KMS-11 (cell line): ENCODE results near the gene PGM1.

Source experiments
- H2AFZ ChIP-seq: fragments of 200-600 bp; sonication (generic); 2 replicates; pipeline ENCODE4 v1.6.1; 2016; ENCODE audit warnings: antibody characterized with exemption, mixed run types, low read depth
- H3K27ac ChIP-seq: fragments of 200-600 bp; sonication (generic); 2 replicates; pipeline ENCODE4 v1.6.1; 2016; ENCODE audit warnings: mild to moderate bottlenecking, mixed run types
- H3K27me3 ChIP-seq: fragments of 200-600 bp; sonication (generic); 2 replicates; pipeline ENCODE4 v1.6.1; 2017; ENCODE audit warnings: mild to moderate bottlenecking, low read depth, mixed run types, moderate library complexity; ENCODE audit not compliant: insufficient read depth
- H3K36me3 ChIP-seq: fragments of 200-600 bp; sonication (generic); 2 replicates; pipeline ENCODE4 v1.6.1; 2017; ENCODE audit warnings: mild to moderate bottlenecking, mixed run types; ENCODE audit not compliant: insufficient read depth
- H3K4me1 ChIP-seq: fragments of 200-600 bp; sonication (generic); 2 replicates; pipeline ENCODE4 v1.6.1; 2016; ENCODE audit warnings: mild to moderate bottlenecking, low read depth, mixed run types; ENCODE audit not compliant: poor library complexity, severe bottlenecking
- H3K4me2 ChIP-seq: fragments of 200-600 bp; sonication (generic); 2 replicates; pipeline ENCODE4 v1.7.0; 2016; ENCODE audit warnings: mild to moderate bottlenecking, mixed run types
- H3K4me3 ChIP-seq: fragments of 200-600 bp; sonication (generic); IDR thresholded peaks from 2 replicates; pipeline ENCODE4 v1.6.1; 2017; ENCODE audit warnings: low read depth, low read length, mixed read lengths; ENCODE audit not compliant: insufficient read depth
- H3K79me2 ChIP-seq: fragments of 200-600 bp; sonication (generic); 2 replicates; pipeline ENCODE4 v1.6.1; 2016; ENCODE audit warnings: low read depth, mixed run types; ENCODE audit not compliant: insufficient read depth
- H3K9ac ChIP-seq: fragments of 200-600 bp; sonication (generic); 2 replicates; pipeline ENCODE4 v1.6.1; 2016; ENCODE audit warnings: mild to moderate bottlenecking, mixed run types
- H4K20me1 ChIP-seq: fragments of 200-600 bp; sonication (generic); 2 replicates; pipeline ENCODE4 v1.6.1; 2016; ENCODE audit warnings: mild to moderate bottlenecking, mixed run types; ENCODE audit not compliant: insufficient read depth
- CTCF ChIP-seq: fragments of 200-600 bp; sonication (generic); conservative IDR thresholded peaks from 2 replicates; pipeline ENCODE4 v1.6.1; 2017; ENCODE audit warnings: low read depth, mild to moderate bottlenecking, antibody characterized with exemption, low read length, moderate library complexity, mixed read lengths

PGM1 gene

GRCh38 chr1:63634471-63634870, 41.3 kb downstream of the PGM1 start:
- no peak overlapping the region for H3K4me2 ChIP-seq
- no peak overlapping the region for H3K4me3 ChIP-seq
- no peaks in the 10 kb centered on the region for H4K20me1 ChIP-seq
- H2AFZ ChIP-seq = no peak overlapping the region
- H3K9ac ChIP-seq = no peak overlapping the region
- no peak overlapping the region for H3K27ac ChIP-seq
- no peak for TF ChIP-seq CTCF
- peaks cover 13% of the 10 kb centered on the region for H3K4me1 ChIP-seq
- H3K27me3 ChIP-seq = no peaks in the 10 kb centered on the region
- H3K36me3 ChIP-seq = no peaks in the 10 kb centered on the region
- no peaks in the 10 kb centered on the region for H3K79me2 ChIP-seq

- Histone ChIP-seq H3K27me3 (no peaks in the 10 kb centered on the region), H2AFZ (no peak overlapping the region), H3K36me3 (no peaks in the 10 kb centered on the region), H3K4me1 (peaks cover 13% of the 10 kb centered on the region), H3K79me2 (no peaks in the 10 kb centered on the region), H3K27ac (no peak overlapping the region), H3K4me3 (no peak overlapping the region), H4K20me1 (no peaks in the 10 kb centered on the region), H3K9ac (no peak overlapping the region), H3K4me2 (no peak overlapping the region)
- no peak for TF ChIP-seq CTCF
Measured at GRCh38 chr1:63635681-63636080, 42.5 kb downstream of the PGM1 start.

GRCh38 chr1:63636192-63637105, 43.2 kb downstream of the PGM1 start:
- no peaks in the 10 kb centered on the region for H3K27me3 ChIP-seq
- H3K9ac ChIP-seq = no peak overlapping the region
- no peaks in the 10 kb centered on the region for H3K79me2 ChIP-seq
- H3K4me2 ChIP-seq = no peak overlapping the region
- H3K4me3 ChIP-seq = no peak overlapping the region
- no peaks in the 10 kb centered on the region for H4K20me1 ChIP-seq
- no peak overlapping the region for H2AFZ ChIP-seq
- peaks cover 13% of the 10 kb centered on the region for H3K4me1 ChIP-seq
- TF ChIP-seq CTCF = no peak
- H3K27ac ChIP-seq = no peak overlapping the region
- no peaks in the 10 kb centered on the region for H3K36me3 ChIP-seq

GRCh38 chr1:63638471-63638870, 45.3 kb downstream of the PGM1 start:
- H3K27ac ChIP-seq = no peak overlapping the region
- TF ChIP-seq CTCF = no peak
- no peaks in the 10 kb centered on the region for H3K27me3 ChIP-seq
- H3K4me3 ChIP-seq = no peak overlapping the region
- no peaks in the 10 kb centered on the region for H4K20me1 ChIP-seq
- H3K4me2 ChIP-seq = no peak overlapping the region
- H3K9ac ChIP-seq = no peak overlapping the region
- H3K36me3 ChIP-seq = no peaks in the 10 kb centered on the region
- H2AFZ ChIP-seq = no peak overlapping the region
- no peaks in the 10 kb centered on the region for H3K79me2 ChIP-seq
- peaks cover 5% of the 10 kb centered on the region for H3K4me1 ChIP-seq
